Uterus (tissue), 2 donors: ENCODE results near the gene BCAS3.

Source experiments
- POLR2A ChIP-seq, 2 donors: fragments of 450-650 bp; IDR thresholded peaks; one replicate each; pipeline ENCODE4 v1.6.1; 2016; ENCODE audit warnings: antibody characterized with exemption in 2 of 2, mild to moderate bottlenecking in 1 of 2, moderate library complexity in 1 of 2
- TF ChIP-seq, protein P1 (sequence below), 4 experiments: fragments of 200-600 bp in 2 of 4; fragments of 450-650 bp in 2 of 4; sonication (generic) in 2 of 4; IDR thresholded peaks; one replicate each; pipeline ENCODE4 v1.5.1; 2016 to 2019; ENCODE audit warnings: antibody characterized with exemption in 4 of 4, mild to moderate bottlenecking in 2 of 4, moderate library complexity in 1 of 4

GRCh38 chr17:60947100-60947499 lies 269.4 kb downstream of the BCAS3 start:
- TF ChIP-seq, protein P1, sequence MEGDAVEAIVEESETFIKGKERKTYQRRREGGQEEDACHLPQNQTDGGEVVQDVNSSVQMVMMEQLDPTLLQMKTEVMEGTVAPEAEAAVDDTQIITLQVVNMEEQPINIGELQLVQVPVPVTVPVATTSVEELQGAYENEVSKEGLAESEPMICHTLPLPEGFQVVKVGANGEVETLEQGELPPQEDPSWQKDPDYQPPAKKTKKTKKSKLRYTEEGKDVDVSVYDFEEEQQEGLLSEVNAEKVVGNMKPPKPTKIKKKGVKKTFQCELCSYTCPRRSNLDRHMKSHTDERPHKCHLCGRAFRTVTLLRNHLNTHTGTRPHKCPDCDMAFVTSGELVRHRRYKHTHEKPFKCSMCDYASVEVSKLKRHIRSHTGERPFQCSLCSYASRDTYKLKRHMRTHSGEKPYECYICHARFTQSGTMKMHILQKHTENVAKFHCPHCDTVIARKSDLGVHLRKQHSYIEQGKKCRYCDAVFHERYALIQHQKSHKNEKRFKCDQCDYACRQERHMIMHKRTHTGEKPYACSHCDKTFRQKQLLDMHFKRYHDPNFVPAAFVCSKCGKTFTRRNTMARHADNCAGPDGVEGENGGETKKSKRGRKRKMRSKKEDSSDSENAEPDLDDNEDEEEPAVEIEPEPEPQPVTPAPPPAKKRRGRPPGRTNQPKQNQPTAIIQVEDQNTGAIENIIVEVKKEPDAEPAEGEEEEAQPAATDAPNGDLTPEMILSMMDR (IDR thresholded peaks at IDR 0.05) = no peak
- no peak for TF ChIP-seq POLR2A (IDR thresholded peaks at IDR 0.05)
